CD1c-positive myeloid dendritic cell (primary cell): ENCODE results near the gene TUB.

ENCODE experiments used
- DNase-seq: peaks from one replicate; pipeline ENCODE4 v3.0.0-alpha.2; 2016; ENCODE audit errors: extremely low spot score

Gene TUB

GRCh38 chr11:8106679-8107078 lies 25.7 kb downstream of the TUB start:
- DNase-seq = no peak

DNA sequence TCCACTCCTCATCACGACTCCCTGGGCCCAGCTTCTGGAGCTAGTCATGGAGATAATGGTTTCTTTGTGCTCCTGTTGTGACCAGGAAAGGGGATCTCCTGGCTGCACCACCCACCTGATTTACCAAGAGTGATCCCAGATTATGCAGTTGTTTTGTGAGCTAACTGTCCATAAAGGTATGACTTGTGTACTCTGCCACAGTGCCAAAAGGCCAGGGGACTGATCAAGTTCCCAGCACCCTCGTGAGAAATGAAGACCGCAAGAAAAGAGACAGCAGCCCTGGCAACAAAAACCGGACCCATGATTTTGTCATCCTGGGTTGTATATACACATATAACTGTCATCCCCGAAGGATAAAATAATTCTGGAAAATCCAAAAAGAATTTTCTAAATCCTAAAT lies 26.6 kb downstream of the TUB start:
- no peak for DNase-seq

GRCh38 chr11:8108421-8108820 lies 27.4 kb downstream of the TUB start:
- DNase-seq = no peak

GRCh38 chr11:8109675-8110074 lies 28.7 kb downstream of the TUB start:
- DNase-seq = no peak

DNA sequence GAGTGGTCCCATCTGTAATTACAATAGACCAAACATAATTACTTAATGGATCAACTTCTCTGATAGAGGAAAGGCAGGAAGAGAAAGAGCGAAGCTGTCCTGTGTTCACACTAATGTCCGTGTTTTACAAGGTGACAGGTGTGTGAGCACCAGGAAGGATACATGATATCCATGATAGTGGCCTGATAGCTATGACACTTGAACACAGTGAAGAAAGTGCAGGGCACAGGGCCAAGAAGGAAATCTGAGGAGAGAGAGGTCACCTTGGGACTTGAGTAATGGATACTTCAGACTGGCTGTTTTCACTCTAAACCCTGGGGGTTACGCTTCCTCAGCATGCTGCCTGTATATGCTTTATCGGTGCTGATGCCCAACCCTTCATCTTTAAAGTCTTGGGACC lies 29.4 kb downstream of the TUB start:
- no peak for DNase-seq

GRCh38 chr11:8111636-8112035 lies 30.6 kb downstream of the TUB start:
- DNase-seq = no peak

- DNase-seq = no peak
These were observed 41.3 kb downstream of the TUB start for GRCh38 chr11:8122173-8122764.

- DNase-seq = no peak
These were observed 45.8 kb downstream of the TUB start for GRCh38 chr11:8126649-8127289.

- DNase-seq = no peak
These were observed 46.4 kb downstream of the TUB start for GRCh38 chr11:8127447-8127846.

DNA sequence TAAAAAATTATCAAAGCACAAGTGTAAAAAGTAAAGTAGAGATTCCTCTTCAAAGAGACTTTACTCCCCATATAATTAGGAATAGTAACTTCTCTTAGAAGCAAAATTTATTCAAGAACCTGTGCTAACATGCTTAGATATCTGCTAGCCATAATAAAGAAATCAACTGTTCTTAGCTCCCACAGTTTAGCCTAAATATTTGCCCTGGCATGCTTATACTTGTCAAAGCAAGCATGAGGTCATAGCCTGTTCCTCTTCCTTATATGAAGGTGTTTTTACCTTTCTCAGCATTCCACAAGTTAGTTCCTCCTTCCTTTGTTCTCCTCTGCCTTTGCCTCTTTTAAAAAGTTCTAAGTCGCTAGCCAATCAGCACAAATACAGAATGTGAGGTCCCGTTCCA lies 57.5 kb downstream of the TUB start:
- no peak for DNase-seq

GRCh38 chr11:8149726-8150125 lies 68.7 kb downstream of the TUB start:
- DNase-seq = no peak
